CD4-positive, alpha-beta T cell (primary cell): ENCODE data around the gene SHF. TPM values are rescaled to one million over a fixed set of nuclear protein-coding genes. Genes with fewer than 3 reads are reported as not detected.

Experiments used
- ATAC-seq: fragments of 200-7000 bp; cut with Tn5 transposase; one replicate; pipeline ENCODE4 v1.10.0; 2022; ENCODE audit warnings: mild to moderate bottlenecking; ENCODE audit not compliant: poor library complexity
- CTCF ChIA-PET: fragments of 350-600 bp; sonication (Branson Sonifier 250); formaldehyde crosslinking; loops from one replicate; lab custom pipeline; 2021; ENCODE audit warnings: antibody characterized with exemption, inconsistent platforms; lab: Charles Lee
- POLR2A ChIA-PET: fragments of 350-600 bp; sonication (Branson Sonifier 250); formaldehyde crosslinking; loops from one replicate; lab custom pipeline; 2021; ENCODE audit warnings: antibody characterized with exemption, inconsistent platforms; lab: Charles Lee
- DNase-seq, 14 experiments: peaks; one replicate each; pipeline ENCODE4 v3.0.0-alpha.2; 2013 to 2020; ENCODE audit warnings: mixed read lengths in 2 of 14
- H3K27ac ChIP-seq, 2 donors: one replicate each; pipeline versions ENCODE4 v1.5.1 to v1.7.0; 2013; ENCODE audit warnings: low read length in 2 of 2, low read depth in 1 of 2, mild to moderate bottlenecking in 1 of 2
- H3K27me3 ChIP-seq, 2 experiments: 1 replicate in 1 of 2; 2 replicates in 1 of 2; pipeline versions ENCODE4 v1.6.1 to v1.7.0; 2013; ENCODE audit warnings: low read length in 2 of 2, control low read depth in 1 of 2, mild to moderate bottlenecking in 1 of 2, moderate library complexity in 1 of 2; ENCODE audit not compliant: insufficient read depth in 2 of 2, control insufficient read depth in 1 of 2
- H3K36me3 ChIP-seq: one replicate; pipeline ENCODE4 v1.6.1; 2013; ENCODE audit warnings: low read length, control low read depth; ENCODE audit not compliant: insufficient read depth
- H3K4me1 ChIP-seq: one replicate; pipeline ENCODE4 v1.6.1; 2013; ENCODE audit warnings: low read length, control low read depth; ENCODE audit not compliant: insufficient read depth
- H3K4me3 ChIP-seq: one replicate; pipeline ENCODE4 v1.5.1; 2013; ENCODE audit warnings: mild to moderate bottlenecking, low read length, moderate library complexity
- H3K9me3 ChIP-seq, 2 experiments: 1 replicate in 1 of 2; 2 replicates in 1 of 2; pipeline versions ENCODE4 v1.6.1 to v1.7.0; 2013; ENCODE audit warnings: low read length in 2 of 2, mild to moderate bottlenecking in 2 of 2, control low read depth in 1 of 2, moderate library complexity in 1 of 2; ENCODE audit not compliant: control insufficient read depth in 1 of 2, insufficient read depth in 1 of 2
- H3K27ac Mint-ChIP-seq: one replicate; pipeline ENCODE4 v1.8.0; 2020; ENCODE audit warnings: mixed read lengths
- H3K27me3 Mint-ChIP-seq: one replicate; pipeline ENCODE4 v1.8.0; 2021; ENCODE audit warnings: mixed read lengths
- H3K36me3 Mint-ChIP-seq: one replicate; pipeline ENCODE4 v1.8.0; 2021; ENCODE audit warnings: low read depth, mixed read lengths
- H3K4me1 Mint-ChIP-seq: one replicate; pipeline ENCODE4 v1.8.0; 2021; ENCODE audit warnings: low read depth, mixed read lengths
- H3K4me3 Mint-ChIP-seq: one replicate; pipeline ENCODE4 v1.8.0; 2020; ENCODE audit warnings: mild to moderate bottlenecking, mixed read lengths
- H3K9me3 Mint-ChIP-seq: one replicate; pipeline ENCODE4 v1.8.0; 2020; ENCODE audit warnings: mixed read lengths
- CTCF ChIP-seq: fragments of 200-600 bp; IDR thresholded peaks from one replicate; pipeline ENCODE4 v1.8.0; 2022; ENCODE audit warnings: antibody characterized with exemption, mild to moderate bottlenecking
- intact Hi-C, 2 experiments: fragments of 100-400 bp; cut with DNase I in 1 of 2; cut with micrococcal nuclease in 1 of 2; formaldehyde crosslinking; loops; one replicate each; pipeline versions ENCODE4 v1.15.1 to v1.9.0; 2023 to 2025; cut with DNase I, micrococcal nuclease
- total RNA-seq, 174 experiments: library from RNA in 2 of 174; stranded (reverse) in 2 of 174; gene quantifications; one replicate each; pipeline ENCODE4 v1.2.3 and lab custom pipeline; 2021 to 2026

Gene SHF
- total RNA-seq, 2 experiments from 2014 or later, result 3.7 to 3.9 TPM

GRCh38 chr15:45228931-45229330 is 41.2 kb upstream of the SHF start:
- Histone ChIP-seq H3K27ac (no peak overlapping the region), H3K4me1 (no peaks in the 10 kb centered on the region), H3K4me3 (no peak overlapping the region), H3K36me3 (no peaks in the 10 kb centered on the region), H3K27me3 (peaks cover 0 to 8% of the 10 kb centered on the region in 2 experiments), H3K9me3 (peaks cover 4 to 8% of the 10 kb centered on the region in 2 experiments)
- no peaks in the 10 kb centered on the region for H3K4me1 Mint-ChIP-seq
- ATAC-seq, result no peak
- H3K27me3 Mint-ChIP-seq, result peaks cover 29% of the 10 kb centered on the region
- CTCF ChIA-PET, result no interaction called here
- H3K27ac Mint-ChIP-seq, result no peak overlapping the region
- no peak for DNase-seq
- H3K36me3 Mint-ChIP-seq, result no peaks in the 10 kb centered on the region
- TF ChIP-seq CTCF, result no peak
- intact Hi-C loops, result no loop called here
- no peak overlapping the region for H3K4me3 Mint-ChIP-seq
- peaks cover 3% of the 10 kb centered on the region for H3K9me3 Mint-ChIP-seq
- POLR2A ChIA-PET, result no interaction called here

GRCh38 chr15:45225506-45226273 is 37.9 kb upstream of the SHF start:
- no peaks in the 10 kb centered on the region for H3K4me1 ChIP-seq
- no peaks in the 10 kb centered on the region for H3K36me3 ChIP-seq
- no peaks in the 10 kb centered on the region for H3K9me3 Mint-ChIP-seq
- intact Hi-C loops, result no loop called here
- no peak overlapping the region for H3K4me3 ChIP-seq
- H3K27me3 Mint-ChIP-seq, result peaks cover 32% of the 10 kb centered on the region
- no peaks in the 10 kb centered on the region for H3K4me1 Mint-ChIP-seq
- DNase-seq (no peak), ATAC-seq (no peak)
- no peak overlapping the region for H3K4me3 Mint-ChIP-seq
- no peak overlapping the region for H3K27ac Mint-ChIP-seq
- ChIA-PET POLR2A (interaction anchor here (1.1 kb wide), 1 partner anchor 25 kb away, joined by 3 read pairs; no protein-coding TSS in a partner anchor), CTCF (interaction anchor here (1.1 kb wide), 1 partner anchor 108 kb away, joined by 3 read pairs; no protein-coding TSS in a partner anchor)
- H3K9me3 ChIP-seq, result no peaks in the 10 kb centered on the region
- peaks cover 6 to 8% of the 10 kb centered on the region in 2 experiments for H3K27me3 ChIP-seq
- H3K36me3 Mint-ChIP-seq, result no peaks in the 10 kb centered on the region
- no peak overlapping the region for H3K27ac ChIP-seq
- no peak for TF ChIP-seq CTCF

- Histone ChIP-seq H3K4me3 (no peak overlapping the region), H3K36me3 (no peaks in the 10 kb centered on the region), H3K9me3 (no peaks in the 10 kb centered on the region), H3K27ac (no peak overlapping the region), H3K4me1 (no peaks in the 10 kb centered on the region), H3K27me3 (peaks cover 8% of the 10 kb centered on the region in 2 experiments)
- POLR2A ChIA-PET, result interaction anchor here (1.1 kb wide), 1 partner anchor 24 kb away, joined by 3 read pairs; no protein-coding TSS in a partner anchor
- Mint-ChIP-seq H3K27me3 (peaks cover 31% of the 10 kb centered on the region), H3K4me1 (no peaks in the 10 kb centered on the region), H3K4me3 (no peak overlapping the region), H3K9me3 (no peaks in the 10 kb centered on the region), H3K27ac (no peak overlapping the region), H3K36me3 (no peaks in the 10 kb centered on the region)
- no peak for DNase-seq
- no peak for TF ChIP-seq CTCF
- no peak for ATAC-seq
- intact Hi-C loops, result no loop called here
- CTCF ChIA-PET, result interaction anchor here (1.1 kb wide), 1 partner anchor 107 kb away, joined by 3 read pairs; no protein-coding TSS in a partner anchor
These were observed 37.0 kb upstream of the SHF start for GRCh38 chr15:45224621-45225217.
